HG03280 (cell line): Measurements from ENCODE around the gene ATRIP.
"Not testable (repeated sequence)": the region's sequence is repeated elsewhere in the genome, so short reads cannot be mapped to it uniquely, and the experiment has no call there.

Experiments used
- ATAC-seq: cut with Tn5 transposase; IDR thresholded peaks from one replicate; pipeline ENCODE4 v1.9.1; 2021; ENCODE audit warnings: mild to moderate bottlenecking, moderate library complexity; ENCODE audit not compliant: unreplicated experiment

The ATRIP gene

DNA sequence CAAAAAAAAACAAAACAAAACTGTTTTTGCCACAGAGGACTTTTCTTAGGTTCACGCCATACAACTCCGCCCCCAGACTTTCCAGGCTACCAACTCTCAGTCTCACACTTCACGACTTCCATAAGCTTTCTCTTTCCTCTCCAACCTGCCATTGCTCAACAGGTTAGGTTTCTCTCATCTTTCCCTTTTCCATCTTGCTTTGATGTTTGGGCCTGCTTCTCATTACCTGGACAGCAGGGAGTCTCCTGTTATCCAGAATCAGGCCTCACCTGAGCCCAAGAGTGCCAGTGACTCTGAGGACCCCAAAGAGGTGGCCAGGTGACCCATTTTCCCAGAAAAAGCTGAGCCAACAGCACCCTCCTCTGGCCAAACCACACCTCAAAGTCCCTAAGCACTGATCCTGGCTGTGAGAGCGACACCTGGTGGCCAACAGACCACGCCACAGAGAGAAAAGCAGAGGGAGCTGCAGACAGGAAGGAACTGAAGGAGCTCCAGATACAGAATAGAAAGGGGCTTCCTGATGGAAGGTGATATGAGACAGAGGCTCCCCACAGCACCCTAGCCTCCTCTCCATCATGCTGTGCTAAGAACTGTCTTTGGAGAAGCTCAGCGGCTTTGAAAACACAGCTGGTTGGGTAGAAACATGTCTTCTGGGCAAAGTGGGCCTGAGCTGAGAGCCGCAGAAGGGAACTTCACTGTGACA, 10.6 kb upstream of the ATRIP start:
- ATAC-seq, result no peak

DNA sequence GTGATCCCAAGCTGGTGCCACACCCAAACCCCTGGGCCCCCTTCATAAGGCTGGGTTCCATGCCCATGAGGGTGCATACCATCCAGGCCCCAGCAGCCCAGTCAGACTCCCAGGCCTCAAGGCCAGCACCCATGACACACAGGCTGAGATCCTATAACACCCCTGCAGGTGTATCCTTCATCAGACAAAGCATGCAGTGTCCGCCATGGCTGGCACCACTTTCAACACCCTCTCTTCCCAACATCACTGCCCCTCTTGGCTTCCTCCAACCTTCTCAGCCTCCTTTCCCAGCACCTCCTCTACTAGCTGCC, 10.1 kb upstream of the ATRIP start:
- no peak for ATAC-seq

DNA sequence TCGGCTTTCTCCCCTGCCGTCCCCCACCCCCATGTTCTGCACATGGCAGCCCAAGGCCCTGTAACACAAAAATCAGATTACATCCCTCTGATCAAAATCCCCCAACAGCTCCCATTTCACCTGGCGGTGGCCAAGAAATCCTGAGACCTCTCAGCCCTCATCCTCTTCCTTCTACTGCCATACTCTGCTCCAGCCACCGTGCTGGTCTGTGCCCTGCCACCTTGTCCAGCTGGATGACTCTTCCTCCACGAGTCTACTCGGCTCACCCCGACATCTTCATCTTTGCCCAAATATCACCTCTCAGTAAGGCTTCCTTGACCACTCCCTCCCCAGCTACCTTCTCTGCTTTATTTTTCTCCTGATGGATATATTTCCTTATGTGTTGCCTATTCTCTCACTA, 9.7 kb upstream of the ATRIP start:
- ATAC-seq, result no peak

DNA sequence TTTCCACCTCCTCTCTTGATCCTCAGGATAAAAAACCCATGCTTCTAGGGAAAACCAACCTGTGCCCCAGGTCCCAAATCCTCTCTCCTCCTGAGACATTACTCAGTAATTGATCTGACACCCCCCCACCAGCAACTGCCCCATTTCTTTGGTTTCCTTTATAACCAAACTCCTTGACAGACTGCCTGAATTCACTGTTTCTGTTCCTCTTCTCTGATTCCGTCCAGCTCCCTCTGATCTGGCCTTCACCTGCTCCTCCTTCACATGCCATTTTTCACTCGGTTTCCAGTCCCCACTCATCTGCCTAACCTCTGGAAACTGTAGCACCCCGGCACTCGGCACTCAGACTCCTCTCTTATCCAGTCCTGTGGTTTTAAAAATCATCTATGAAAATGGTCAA, 8.7 kb upstream of the ATRIP start:
- no peak for ATAC-seq

DNA sequence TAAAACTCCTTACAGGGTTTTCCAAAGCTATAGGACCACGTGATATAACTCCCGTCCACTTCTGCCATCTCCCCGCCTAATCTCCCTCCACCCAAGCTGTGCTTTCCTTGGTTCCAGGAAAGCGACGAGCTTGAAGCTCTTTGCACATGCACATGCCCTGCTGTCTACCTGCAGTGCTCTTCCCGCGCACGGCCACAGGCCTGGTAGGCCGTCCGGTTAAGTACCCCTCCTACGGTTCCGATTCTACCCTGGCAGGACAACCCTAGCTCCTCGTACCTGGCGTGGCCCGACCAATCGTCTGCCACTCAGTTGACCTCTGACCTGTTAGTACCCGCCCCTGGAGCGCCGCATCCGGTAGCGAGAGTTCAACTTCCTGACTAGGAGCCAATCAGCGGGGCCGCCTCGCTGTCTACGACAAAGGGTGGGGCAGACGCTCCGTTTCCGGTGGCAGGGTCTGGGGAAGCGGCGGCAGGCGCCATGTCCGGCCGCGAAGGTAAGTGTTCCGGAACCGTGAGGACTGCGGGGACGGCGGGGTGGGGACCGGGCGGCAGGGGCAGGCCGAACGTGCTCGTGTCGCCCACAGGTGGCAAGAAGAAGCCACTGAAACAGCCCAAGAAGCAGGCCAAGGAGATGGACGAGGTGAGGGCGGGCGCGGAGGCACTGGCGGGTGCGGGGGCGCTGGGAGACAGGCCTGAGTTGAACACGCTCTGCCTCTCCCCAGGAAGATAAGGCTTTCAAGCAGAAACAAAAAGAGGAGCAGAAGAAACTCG, 6.5 kb upstream of the ATRIP start, which contains the start of the genes CCDC51 and TMA7:
Gene CCDC51, minus strand, starts transcription at position 300 of the 770 bp plus-strand sequence. CDS start 4,991 bp downstream, outside the sequence.
Gene TMA7, plus strand, starts transcription at position 438 of the 770 bp plus-strand sequence. Its CDS starts 40 bp downstream, at position 478.
- ATAC-seq, result peak; percentile 99

DNA sequence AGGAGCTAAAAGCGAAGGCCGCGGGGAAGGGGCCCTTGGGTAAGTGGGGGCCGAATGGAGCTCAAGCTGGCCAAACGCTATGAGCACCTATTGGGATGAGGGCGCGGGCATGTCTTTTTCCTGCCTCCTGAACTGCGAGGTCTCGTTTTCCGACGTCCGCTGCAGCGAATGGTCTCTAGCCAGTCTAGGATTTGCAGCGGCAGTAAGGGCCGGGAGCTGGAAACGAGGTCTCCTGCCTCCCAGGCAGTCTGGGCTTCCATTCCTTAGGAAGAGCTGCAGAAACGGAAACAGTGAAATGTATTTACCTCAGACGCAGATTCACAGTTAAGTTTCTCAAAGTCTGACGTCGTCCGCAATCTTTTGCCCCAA, 6.0 kb upstream of the ATRIP start:
- ATAC-seq, result no peak

DNA sequence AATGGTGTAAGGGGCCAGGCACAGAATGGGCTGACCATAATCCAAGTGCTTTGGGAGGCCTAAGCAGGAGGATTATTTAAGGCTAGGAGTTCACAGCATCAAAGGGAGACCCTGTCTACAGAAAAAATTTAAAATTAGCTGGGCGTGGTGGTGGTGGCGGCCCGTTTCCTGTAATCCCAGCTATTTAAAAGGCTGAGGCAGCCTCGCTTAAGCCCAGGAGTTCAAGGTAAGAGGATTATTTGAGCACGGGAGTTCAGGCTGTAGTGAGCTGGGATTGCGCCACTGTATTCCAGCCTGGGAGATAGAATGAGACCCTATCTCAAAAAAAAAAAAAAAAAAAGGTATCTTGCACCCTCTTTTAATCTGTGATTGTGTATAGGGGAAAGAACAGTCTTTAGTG, 4.6 kb upstream of the ATRIP start:
- no peak for ATAC-seq

DNA sequence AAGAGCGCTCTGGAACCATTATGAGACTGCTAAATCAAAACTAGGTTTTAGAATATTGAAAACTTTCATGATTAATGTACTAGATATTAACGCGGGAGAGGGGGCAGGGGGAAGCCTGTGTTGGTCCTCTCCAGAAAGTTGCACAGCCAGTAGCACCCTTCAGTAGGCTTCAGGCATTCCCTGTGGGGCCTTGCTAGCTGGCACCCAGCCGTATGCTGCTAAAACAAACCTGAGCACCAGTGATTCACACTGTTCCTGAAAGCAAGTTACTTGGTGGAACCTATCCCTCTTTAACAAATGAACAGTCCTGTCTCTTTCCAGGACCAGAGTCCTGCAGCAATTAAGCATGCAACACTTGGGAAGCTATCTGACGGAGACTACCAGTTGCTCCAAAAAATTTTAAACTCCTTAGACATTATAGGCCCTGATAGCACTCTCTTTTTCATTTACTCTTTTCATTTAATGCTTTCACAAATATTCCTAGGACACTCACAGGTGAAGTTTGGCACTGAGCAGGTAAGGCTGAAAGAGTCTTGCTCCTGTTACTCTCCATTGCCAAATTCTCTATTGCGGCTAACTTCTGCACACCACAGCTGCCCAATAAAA, 1.2 kb upstream of the ATRIP start:
- ATAC-seq, result no peak

DNA sequence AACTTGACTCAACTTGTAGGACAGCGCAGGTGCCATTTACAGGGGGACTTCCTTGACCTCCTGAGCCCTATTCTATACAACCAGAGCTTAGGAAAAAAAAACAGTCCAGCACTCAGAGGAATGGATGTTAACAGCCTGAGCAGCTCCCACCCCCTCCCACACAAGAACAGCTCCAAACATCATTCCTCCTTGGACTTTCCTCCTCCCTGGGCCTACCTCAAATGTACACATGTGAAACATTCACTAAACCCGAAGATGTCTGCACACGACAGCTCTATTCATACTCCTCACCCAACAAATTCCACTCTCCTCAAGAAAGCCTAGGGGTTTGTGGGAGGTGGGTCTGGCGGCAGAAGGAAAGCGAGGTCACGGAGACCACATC, 503 bp upstream of the ATRIP start:
- no peak for ATAC-seq

DNA sequence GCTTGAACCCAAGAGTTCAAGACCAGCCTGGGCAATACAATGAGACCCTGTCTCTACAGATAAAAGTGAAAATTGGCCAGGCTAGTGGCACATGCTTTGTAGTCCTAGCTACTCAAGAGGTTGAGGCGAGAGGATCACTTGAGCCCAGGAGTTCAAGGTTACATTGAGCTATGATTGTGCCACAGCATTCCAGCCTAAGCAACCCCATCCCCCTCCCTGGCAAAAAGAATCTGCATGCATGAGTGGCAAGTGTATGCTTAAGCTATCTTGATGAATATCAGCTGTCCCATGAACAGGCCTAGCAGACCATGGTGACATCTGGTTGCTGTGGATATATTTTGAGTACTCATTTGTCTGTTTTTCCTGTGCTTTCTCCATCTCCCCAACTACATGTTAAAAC, 4.7 kb downstream of the ATRIP start:
- no peak for ATAC-seq

DNA sequence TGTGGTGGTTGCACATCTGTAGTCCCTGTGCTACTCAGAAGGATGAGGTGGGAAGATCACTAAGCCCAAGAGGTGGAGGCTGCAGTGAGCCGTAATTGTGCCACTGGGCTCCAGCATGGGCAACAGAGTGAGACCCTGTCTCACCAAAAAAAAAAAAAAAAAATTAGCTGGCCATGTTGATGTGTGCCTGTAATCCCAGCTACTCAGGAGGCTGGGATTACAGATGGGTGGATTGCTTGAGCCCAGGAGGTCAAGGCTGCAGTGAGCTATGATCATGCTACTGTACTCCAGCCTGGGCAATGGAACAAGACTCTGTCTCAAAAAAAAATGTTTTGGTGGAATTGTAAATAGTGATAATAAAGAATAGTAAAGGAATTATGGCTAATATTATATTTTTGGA, 9.9 kb downstream of the ATRIP start:
- no peak for ATAC-seq

DNA sequence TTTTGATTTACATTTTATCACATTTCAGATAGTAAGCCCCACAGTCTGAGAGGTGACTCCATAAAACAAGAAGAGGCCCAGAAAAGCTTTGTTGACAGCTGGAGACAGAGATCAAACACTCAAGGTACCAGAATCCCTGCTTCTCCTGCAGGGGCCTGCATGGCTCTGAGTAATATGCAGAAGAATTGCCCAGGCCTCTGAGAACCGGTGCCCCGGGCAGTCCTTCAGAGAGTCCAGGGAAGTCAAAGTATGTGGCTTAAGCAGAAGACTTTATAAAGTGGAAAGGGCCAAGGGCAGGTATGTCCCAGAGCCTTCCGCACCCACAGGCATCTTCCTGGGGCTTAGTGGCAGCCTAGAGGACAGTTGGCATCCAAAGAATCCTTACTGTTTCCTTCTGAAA, 12.8 kb downstream of the ATRIP start:
- no peak for ATAC-seq

DNA sequence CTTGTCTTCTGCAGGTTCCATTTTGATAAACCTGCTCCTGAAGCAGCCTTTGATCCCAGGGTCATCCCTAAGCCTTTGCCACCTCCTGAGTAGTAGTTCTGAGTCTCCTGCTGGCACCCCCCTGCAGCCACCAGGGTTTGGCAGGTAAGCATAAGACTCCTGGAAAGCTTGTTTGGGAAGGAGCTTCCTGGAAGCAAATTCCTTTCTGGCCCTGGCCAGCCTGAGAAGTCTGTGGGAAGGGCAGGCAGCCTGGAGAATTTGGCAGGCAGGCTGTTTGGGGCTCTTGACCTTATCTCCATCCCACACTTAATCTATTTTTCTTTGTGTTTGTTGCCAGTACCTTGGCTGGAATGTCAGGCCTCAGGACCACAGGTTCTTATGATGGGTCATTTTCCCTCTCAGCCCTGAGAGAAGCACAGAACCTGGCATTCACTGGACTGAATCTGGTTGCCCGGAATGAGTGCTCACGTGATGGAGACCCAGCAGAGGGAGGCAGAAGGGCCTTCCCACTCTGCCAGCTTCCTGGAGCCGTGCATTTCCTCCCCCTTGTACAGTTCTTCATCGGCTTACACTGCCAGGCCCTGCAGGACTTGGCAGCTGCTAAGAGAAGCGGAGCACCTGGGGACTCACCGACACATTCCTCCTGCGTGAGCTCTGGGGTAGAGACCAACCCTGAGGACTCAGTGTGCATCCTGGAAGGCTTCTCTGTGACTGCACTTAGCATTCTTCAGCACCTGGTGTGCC, 13.4 kb downstream of the ATRIP start:
- no peak for ATAC-seq

DNA sequence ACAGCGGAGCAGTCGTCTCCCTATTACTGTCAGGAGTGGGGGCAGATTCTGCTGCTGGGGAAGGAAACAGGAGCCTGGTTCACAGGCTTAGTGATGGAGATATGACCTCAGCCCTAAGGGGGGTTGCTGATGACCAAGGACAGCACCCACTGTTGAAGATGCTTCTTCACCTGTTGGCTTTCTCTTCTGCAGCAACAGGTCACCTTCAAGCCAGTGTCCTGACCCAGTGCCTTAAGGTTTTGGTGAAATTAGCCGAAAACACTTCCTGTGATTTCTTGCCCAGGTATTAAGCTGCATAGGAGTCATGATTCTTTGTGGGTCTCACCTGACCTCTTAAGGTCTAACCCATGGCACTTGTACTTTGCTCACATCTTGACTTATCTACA, 14.0 kb downstream of the ATRIP start:
- ATAC-seq, result no peak

DNA sequence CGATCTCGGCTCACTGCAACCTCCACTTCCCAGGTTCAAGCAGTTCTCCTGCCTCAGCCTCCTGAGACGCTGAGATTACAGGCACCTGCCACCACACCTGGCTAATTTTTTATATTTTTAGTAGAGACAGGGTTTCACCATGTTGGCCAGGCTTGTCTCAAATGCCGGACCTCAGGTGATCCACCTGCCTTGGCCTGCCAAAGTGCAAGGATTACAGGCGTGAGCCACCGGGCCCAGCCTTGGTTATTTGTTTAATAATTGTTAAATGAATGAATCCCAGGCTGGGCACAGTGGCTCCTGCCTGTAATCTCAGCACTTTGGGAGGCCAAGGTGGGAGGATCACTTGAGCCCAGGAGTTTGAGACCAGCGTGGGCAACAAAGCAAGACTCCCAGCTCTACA, 15.2 kb downstream of the ATRIP start:
- not testable (repeated sequence) for ATAC-seq

DNA sequence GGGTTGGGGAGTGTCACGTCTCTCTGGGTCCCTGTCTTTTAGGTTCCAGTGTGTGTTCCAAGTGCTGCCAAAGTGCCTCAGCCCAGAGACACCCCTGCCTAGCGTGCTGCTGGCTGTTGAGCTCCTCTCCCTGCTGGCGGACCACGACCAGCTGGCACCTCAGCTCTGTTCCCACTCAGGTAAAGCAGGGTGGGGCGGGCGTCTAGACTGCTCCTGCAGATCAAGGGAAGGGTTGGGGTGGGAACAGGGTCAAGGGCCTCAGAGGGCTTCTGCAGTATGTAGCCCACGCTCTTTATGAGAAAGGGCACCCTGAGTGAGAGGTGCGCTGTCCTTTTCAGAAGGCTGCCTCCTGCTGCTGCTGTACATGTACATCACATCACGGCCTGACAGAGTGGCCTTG, 17.2 kb downstream of the ATRIP start:
- ATAC-seq, result no peak

DNA sequence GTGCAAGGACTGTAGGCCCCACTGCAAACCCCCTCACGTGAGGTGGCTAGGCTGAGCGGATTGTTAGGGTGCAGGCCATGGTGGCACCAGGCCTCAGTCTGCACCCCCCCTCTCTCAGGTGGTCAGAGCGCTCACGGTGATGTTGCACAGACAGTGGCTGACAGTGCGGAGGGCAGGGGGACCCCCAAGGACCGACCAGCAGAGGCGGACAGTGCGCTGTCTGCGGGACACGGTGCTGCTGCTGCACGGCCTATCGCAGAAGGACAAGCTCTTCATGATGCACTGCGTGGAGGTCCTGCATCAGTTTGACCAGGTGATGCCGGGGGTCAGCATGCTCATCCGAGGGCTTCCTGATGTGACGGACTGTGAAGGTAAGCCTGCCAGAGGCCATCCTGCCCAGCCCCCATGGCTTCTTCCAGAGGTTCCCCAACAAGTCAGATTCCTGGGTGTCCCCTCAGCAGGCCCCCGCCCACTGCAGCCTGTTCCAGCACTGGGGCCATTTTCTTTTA, 18.2 kb downstream of the ATRIP start:
- no peak for ATAC-seq

DNA sequence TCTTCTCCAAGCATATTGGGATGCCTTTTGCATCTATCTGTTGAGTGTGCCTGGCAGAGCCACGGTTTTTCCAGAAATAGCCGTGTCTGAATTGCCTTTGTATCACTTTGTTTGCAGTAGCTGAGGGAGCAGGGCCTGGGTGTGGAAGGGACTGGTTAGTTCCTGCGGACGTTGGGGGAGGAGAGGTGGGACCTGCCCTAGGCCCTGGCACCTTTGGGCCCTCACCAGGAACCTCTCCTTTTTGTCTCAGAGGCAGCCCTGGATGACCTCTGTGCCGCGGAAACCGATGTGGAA, 18.6 kb downstream of the ATRIP start:
- no peak for ATAC-seq

DNA sequence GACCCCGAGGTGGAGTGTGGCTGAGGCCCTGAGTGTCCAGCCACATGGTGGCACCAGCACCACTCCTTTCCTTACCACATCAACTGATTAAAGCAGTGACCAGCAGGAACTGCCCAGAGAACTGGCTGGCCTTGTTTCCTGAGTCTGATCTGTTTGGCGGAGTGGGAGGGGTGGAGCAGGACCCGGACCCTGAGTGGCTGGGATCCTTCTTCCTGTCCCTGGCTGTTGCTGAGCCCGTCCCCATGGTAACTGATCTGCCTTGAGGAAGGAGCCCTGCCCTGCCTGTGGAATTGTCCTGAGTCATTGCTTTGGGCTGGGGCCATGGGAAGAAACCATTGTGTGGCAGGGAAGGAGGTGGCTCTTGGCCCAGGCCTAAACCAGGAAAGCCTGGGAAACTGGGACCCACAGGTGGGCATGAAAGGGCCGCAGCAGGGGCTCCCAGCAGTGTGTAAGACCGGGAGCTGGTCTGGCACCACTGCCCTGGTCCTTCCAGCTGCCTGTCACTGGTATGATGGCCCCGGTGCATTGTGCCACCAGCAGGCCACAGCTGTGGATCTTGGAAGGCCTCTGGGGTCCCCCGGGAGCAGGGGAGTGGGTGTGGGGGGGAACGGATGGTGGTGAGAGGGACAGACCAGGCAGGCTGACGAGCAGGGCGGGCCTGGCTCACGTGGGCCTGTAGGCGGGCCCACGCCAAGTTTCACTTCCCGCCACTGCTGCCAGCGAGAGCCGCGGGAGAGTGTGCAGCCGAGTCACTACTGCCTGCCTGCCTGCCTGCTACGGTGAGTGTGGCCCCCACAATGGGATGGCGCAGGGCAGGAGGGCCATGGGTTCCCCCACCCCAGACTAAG, 19.2 kb downstream of the ATRIP start:
- ATAC-seq, result peak; percentile 80

DNA sequence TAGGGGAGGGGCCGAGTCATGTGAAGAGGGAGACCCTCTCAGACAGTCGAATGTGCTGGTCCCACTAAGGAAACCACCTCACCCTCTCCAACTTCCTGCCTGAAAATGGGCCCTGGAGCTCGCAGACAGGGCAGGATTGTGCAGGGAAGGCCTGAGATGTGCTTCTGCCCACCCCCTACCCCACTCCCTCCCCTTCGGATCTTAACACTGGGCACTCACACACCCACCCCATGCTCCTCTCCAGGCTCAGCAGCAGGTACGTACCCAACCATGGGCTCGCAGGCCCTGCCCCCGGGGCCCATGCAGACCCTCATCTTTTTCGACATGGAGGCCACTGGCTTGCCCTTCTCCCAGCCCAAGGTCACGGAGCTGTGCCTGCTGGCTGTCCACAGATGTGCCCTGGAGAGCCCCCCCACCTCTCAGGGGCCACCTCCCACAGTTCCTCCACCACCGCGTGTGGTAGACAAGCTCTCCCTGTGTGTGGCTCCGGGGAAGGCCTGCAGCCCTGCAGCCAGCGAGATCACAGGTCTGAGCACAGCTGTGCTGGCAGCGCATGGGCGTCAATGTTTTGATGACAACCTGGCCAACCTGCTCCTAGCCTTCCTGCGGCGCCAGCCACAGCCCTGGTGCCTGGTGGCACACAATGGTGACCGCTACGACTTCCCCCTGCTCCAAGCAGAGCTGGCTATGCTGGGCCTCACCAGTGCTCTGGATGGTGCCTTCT, 20.0 kb downstream of the ATRIP start:
- peak; percentile 4 for ATAC-seq
